ENCODE measurements around the gene SYMPK. TPM values are rescaled to one million over a fixed set of nuclear protein-coding genes. Genes with fewer than 3 reads are reported as not detected.

SYMPK gene
- total RNA-seq, 2 experiments from 2014 or later, result 84.4 to 118 TPM

DNA sequence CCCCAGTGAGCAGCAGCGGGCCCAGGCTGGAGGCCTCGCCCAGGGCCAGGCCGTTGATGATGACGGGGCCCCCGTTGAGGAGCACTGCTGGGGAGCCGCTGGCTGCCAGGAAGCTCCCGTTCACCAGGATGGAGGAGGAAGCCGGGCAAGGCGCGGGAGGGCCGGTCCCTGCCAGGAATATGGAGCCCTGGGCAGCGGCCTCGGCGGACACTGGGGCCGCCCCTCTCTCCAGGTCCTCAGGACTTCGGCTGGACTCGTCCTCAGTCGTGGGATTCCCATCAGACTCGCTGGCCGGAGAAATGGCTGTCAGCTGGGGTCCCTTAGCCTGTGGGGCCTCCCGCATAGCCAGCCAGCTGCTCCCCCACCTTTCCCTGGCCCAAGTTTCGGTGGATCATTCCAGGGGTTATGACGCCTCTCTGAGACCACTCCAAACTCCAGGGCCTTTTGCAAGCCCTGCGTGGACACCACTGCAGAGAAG lies 96.0 kb downstream of the SYMPK start:
- POLR2A ChIA-PET, result no interaction called here
- Histone ChIP-seq H3K36me3 (ENCODE audit: insufficient read depth, low read length) (no peaks in the 10 kb centered on the region), H3K27ac (ENCODE audit: low read depth, low read length, poor library complexity, severe bottlenecking) (no peak overlapping the region), H3K4me3 (ENCODE audit: low read depth, low read length, poor library complexity, severe bottlenecking) (no peak overlapping the region), H3K9me2 (ENCODE audit: insufficient read depth, low read length) (no peaks in the 10 kb centered on the region), H2AFZ (ENCODE audit: low read length) (no peak overlapping the region), H4K20me1 (ENCODE audit: insufficient read depth, low read length) (no peaks in the 10 kb centered on the region), H3K9me3 (ENCODE audit: low read length) (no peaks in the 10 kb centered on the region), H3K4me2 (ENCODE audit: low read length) (no peak overlapping the region), H3K79me2 (ENCODE audit: insufficient read depth, low read depth, low read length) (no peaks in the 10 kb centered on the region), H3K4me1 (ENCODE audit: insufficient read depth, low read length, poor library complexity, severe bottlenecking) (peaks cover 18% of the 10 kb centered on the region)
- intact Hi-C loops (cut with micrococcal nuclease; ENCODE audit: unreplicated experiment), result no loop called here
- CTCF ChIA-PET (ENCODE audit: unreplicated experiment), result no interaction called here
- DNase-seq (ENCODE audit: low spot score), result no peak
- TF ChIP-seq EZH2phosphoT487 (IDR thresholded peaks at IDR 0.05; ENCODE audit: borderline replicate concordance, low read depth, low read length), result no peak
- BruUV-seq (replicated peaks), result no TSS peak

GRCh38 chr19:45766296-45766868 lies 96.6 kb downstream of the SYMPK start:
- ChIA-PET CTCF (ENCODE audit: unreplicated experiment) (no interaction called here), POLR2A (no interaction called here)
- no peaks in the 10 kb centered on the region for H3K9me2 ChIP-seq (ENCODE audit: insufficient read depth, low read length)
- H3K27ac ChIP-seq (ENCODE audit: low read depth, low read length, poor library complexity, severe bottlenecking), result no peak overlapping the region
- DNase-seq (ENCODE audit: low spot score), result no peak
- no peaks in the 10 kb centered on the region for H3K79me2 ChIP-seq (ENCODE audit: insufficient read depth, low read depth, low read length)
- H3K4me2 ChIP-seq (ENCODE audit: low read length), result no peak overlapping the region
- H4K20me1 ChIP-seq (ENCODE audit: insufficient read depth, low read length), result no peaks in the 10 kb centered on the region
- no peak overlapping the region for H3K4me3 ChIP-seq (ENCODE audit: low read depth, low read length, poor library complexity, severe bottlenecking)
- no peak for TF ChIP-seq EZH2phosphoT487 (IDR thresholded peaks at IDR 0.05; ENCODE audit: borderline replicate concordance, low read depth, low read length)
- no peak for TF ChIP-seq CTCF (conservative IDR thresholded peaks at IDR 0.05; ENCODE audit: low read length)
- intact Hi-C loops (cut with micrococcal nuclease; ENCODE audit: unreplicated experiment), result no loop called here
- H3K4me1 ChIP-seq (ENCODE audit: insufficient read depth, low read length, poor library complexity, severe bottlenecking), result peaks cover 18% of the 10 kb centered on the region
- no peak overlapping the region for H2AFZ ChIP-seq (ENCODE audit: low read length)
- no peaks in the 10 kb centered on the region for H3K9me3 ChIP-seq (ENCODE audit: low read length)
- H3K36me3 ChIP-seq (ENCODE audit: insufficient read depth, low read length), result no peaks in the 10 kb centered on the region
- no TSS peak for BruUV-seq (replicated peaks)

- no peak overlapping the region for H3K27ac ChIP-seq (ENCODE audit: low read depth, low read length, poor library complexity, severe bottlenecking)
- intact Hi-C loops (cut with micrococcal nuclease; ENCODE audit: unreplicated experiment), result no loop called here
- peaks cover 12% of the 10 kb centered on the region for H3K4me1 ChIP-seq (ENCODE audit: insufficient read depth, low read length, poor library complexity, severe bottlenecking)
- no TSS peak for BruUV-seq (replicated peaks)
- no peak overlapping the region for H3K4me3 ChIP-seq (ENCODE audit: low read depth, low read length, poor library complexity, severe bottlenecking)
- ChIA-PET CTCF (ENCODE audit: unreplicated experiment) (no interaction called here), POLR2A (no interaction called here)
- TF ChIP-seq EZH2phosphoT487 (IDR thresholded peaks at IDR 0.05; ENCODE audit: borderline replicate concordance, low read depth, low read length) (no peak), CTCF (conservative IDR thresholded peaks at IDR 0.05; ENCODE audit: low read length) (no peak)
- H2AFZ ChIP-seq (ENCODE audit: low read length), result no peak overlapping the region
- H3K36me3 ChIP-seq (ENCODE audit: insufficient read depth, low read length), result no peaks in the 10 kb centered on the region
- H3K79me2 ChIP-seq (ENCODE audit: insufficient read depth, low read depth, low read length), result no peaks in the 10 kb centered on the region
- H4K20me1 ChIP-seq (ENCODE audit: insufficient read depth, low read length), result no peaks in the 10 kb centered on the region
- no peak overlapping the region for H3K4me2 ChIP-seq (ENCODE audit: low read length)
- H3K9me2 ChIP-seq (ENCODE audit: insufficient read depth, low read length), result no peaks in the 10 kb centered on the region
- no peak for DNase-seq (ENCODE audit: low spot score)
- H3K9me3 ChIP-seq (ENCODE audit: low read length), result no peaks in the 10 kb centered on the region
Observed at GRCh38 chr19:45765702-45766295, 97.1 kb downstream of the SYMPK start.

Other genes starting within 250 kb of the SYMPK start
- gene EML2, start 223.8 kb downstream of the SYMPK start, total RNA-seq (2014; rRNA removed; shearing (Covaris generic)), result 23.6 and 26.1 TPM in 2 replicates
- gene EML2, start 223.8 kb downstream of the SYMPK start, total RNA-seq (2022), result 47.5 and 52.5 TPM in 2 replicates
- 6.6 and 7.9 TPM in 2 replicates for gene GIPR, start 194.9 kb downstream of the SYMPK start, total RNA-seq (2014; rRNA removed; shearing (Covaris generic))
- 23.3 and 24.6 TPM in 2 replicates for gene GIPR, start 194.9 kb downstream of the SYMPK start, total RNA-seq (2022)
- 774 and 848 TPM in 2 replicates for gene SNRPD2, start 171.2 kb downstream of the SYMPK start, total RNA-seq (2014; rRNA removed; shearing (Covaris generic))
- gene SNRPD2, start 171.2 kb downstream of the SYMPK start, total RNA-seq (2022), result 518 and 523 TPM in 2 replicates
- gene QPCTL, start 170.5 kb downstream of the SYMPK start, total RNA-seq (2014; rRNA removed; shearing (Covaris generic)), result 15.7 and 24.8 TPM in 2 replicates
- gene QPCTL, start 170.5 kb downstream of the SYMPK start, total RNA-seq (2022), result 25.1 and 26.3 TPM in 2 replicates
- gene FBXO46, start 132.3 kb downstream of the SYMPK start, total RNA-seq (2014; rRNA removed; shearing (Covaris generic)), result 23.9 and 27.5 TPM in 2 replicates
- gene FBXO46, start 132.3 kb downstream of the SYMPK start, total RNA-seq (2022), result 31.7 and 32.2 TPM in 2 replicates
- gene MEIOSIN, start 129.7 kb downstream of the SYMPK start, total RNA-seq (2014; rRNA removed; shearing (Covaris generic)), result not detected in 2 replicates
- not detected in 2 replicates for gene MEIOSIN, start 129.7 kb downstream of the SYMPK start, total RNA-seq (2022)
- gene SIX5, start 93.9 kb downstream of the SYMPK start, total RNA-seq (2014; rRNA removed; shearing (Covaris generic)), result 9.4 and 10.2 TPM in 2 replicates
- gene SIX5, start 93.9 kb downstream of the SYMPK start, total RNA-seq (2022), result 15.2 and 18.6 TPM in 2 replicates
- 12.8 and 14.9 TPM in 2 replicates for gene DMPK, start 80.7 kb downstream of the SYMPK start, total RNA-seq (2014; rRNA removed; shearing (Covaris generic))
- gene DMPK, start 80.7 kb downstream of the SYMPK start, total RNA-seq (2022), result 34.7 and 46.9 TPM in 2 replicates
- gene DMWD, start 70.3 kb downstream of the SYMPK start, total RNA-seq (2014; rRNA removed; shearing (Covaris generic)), result 27.1 and 43.2 TPM in 2 replicates
- gene DMWD, start 70.3 kb downstream of the SYMPK start, total RNA-seq (2022), result 44.0 and 57.3 TPM in 2 replicates
- 0.16 and 0.21 TPM in 2 replicates for gene RSPH6A, start 47.8 kb downstream of the SYMPK start, total RNA-seq (2014; rRNA removed; shearing (Covaris generic))
- 0.63 and 0.72 TPM in 2 replicates for gene RSPH6A, start 47.8 kb downstream of the SYMPK start, total RNA-seq (2022)
- gene FOXA3, start 1.2 kb upstream of the SYMPK start, total RNA-seq (2014; rRNA removed; shearing (Covaris generic)), result not detected in 2 replicates
- 0.57 TPM in 1 of 2 replicates, not detected in the other for gene FOXA3, start 1.2 kb upstream of the SYMPK start, total RNA-seq (2022)
- 47.4 and 53.5 TPM in 2 replicates for gene IRF2BP1, start 23.0 kb upstream of the SYMPK start, total RNA-seq (2014; rRNA removed; shearing (Covaris generic))
- 25.4 and 30.9 TPM in 2 replicates for gene IRF2BP1, start 23.0 kb upstream of the SYMPK start, total RNA-seq (2022)
- gene MYPOP, start 39.5 kb upstream of the SYMPK start, total RNA-seq (2014; rRNA removed; shearing (Covaris generic)), result 5.2 and 5.3 TPM in 2 replicates
- 15.6 and 16.1 TPM in 2 replicates for gene MYPOP, start 39.5 kb upstream of the SYMPK start, total RNA-seq (2022)
- not detected in 2 replicates for gene NANOS2, start 51.6 kb upstream of the SYMPK start, total RNA-seq (2014; rRNA removed; shearing (Covaris generic))
- gene NANOS2, start 51.6 kb upstream of the SYMPK start, total RNA-seq (2022), result not detected in 2 replicates
- gene NOVA2, start 110.7 kb upstream of the SYMPK start, total RNA-seq (2014; rRNA removed; shearing (Covaris generic)), result not detected in 2 replicates
- gene NOVA2, start 110.7 kb upstream of the SYMPK start, total RNA-seq (2022), result 0.19 and 0.30 TPM in 2 replicates
- gene CCDC61, start 132.3 kb upstream of the SYMPK start, total RNA-seq (2014; rRNA removed; shearing (Covaris generic)), result 14.2 and 15.3 TPM in 2 replicates
- gene CCDC61, start 132.3 kb upstream of the SYMPK start, total RNA-seq (2022), result 20.1 and 23.0 TPM in 2 replicates
- gene PGLYRP1, start 159.9 kb upstream of the SYMPK start, total RNA-seq (2014; rRNA removed; shearing (Covaris generic)), result not detected in 2 replicates
- not detected in 2 replicates for gene PGLYRP1, start 159.9 kb upstream of the SYMPK start, total RNA-seq (2022)
- not detected in 2 replicates for gene IGFL4, start 177.9 kb upstream of the SYMPK start, total RNA-seq (2014; rRNA removed; shearing (Covaris generic))
- not detected in 2 replicates for gene IGFL4, start 177.9 kb upstream of the SYMPK start, total RNA-seq (2022)

All from OCI-LY7 (cell line).